Measurements from ENCODE around the gene GTSF1L.

Gene GTSF1L

GRCh38 chr20:43752561-43753301, 25.9 kb upstream of the GTSF1L start:
- DNase-seq (ENCODE audit: low read depth in 2 of 2): peak; percentile 87 to 94

GRCh38 chr20:43752051-43752360, 25.2 kb upstream of the GTSF1L start:
- no peak for DNase-seq (ENCODE audit: low read depth in 2 of 2)
- no peak for TF ChIP-seq CTCF (IDR thresholded peaks at IDR 0.05; ENCODE audit: low read depth, low read length)
- H3K4me3 ChIP-seq (replicated peaks in 1 of 2; ENCODE audit: low read depth in 2 of 2, low read length in 2 of 2): no peak overlapping the region

More at GRCh38 chr20:43752561-43753301, 25.9 kb upstream of the GTSF1L start:
- no peak overlapping the region for H3K4me3 ChIP-seq (replicated peaks in 1 of 2; ENCODE audit: low read depth in 2 of 2, low read length in 2 of 2)
- no peak for TF ChIP-seq CTCF (IDR thresholded peaks at IDR 0.05; ENCODE audit: low read depth, low read length)

GRCh38 chr20:43751167-43752050, 24.6 kb upstream of the GTSF1L start:
- no peak overlapping the region for H3K4me3 ChIP-seq (replicated peaks in 1 of 2; ENCODE audit: low read depth in 2 of 2, low read length in 2 of 2)
- no peak for TF ChIP-seq CTCF (IDR thresholded peaks at IDR 0.05; ENCODE audit: low read depth, low read length)
- DNase-seq (ENCODE audit: low read depth in 2 of 2): peak; percentile 71 to 94

GRCh38 chr20:43750774-43751166, 24.0 kb upstream of the GTSF1L start:
- no peak for TF ChIP-seq CTCF (IDR thresholded peaks at IDR 0.05; ENCODE audit: low read depth, low read length)
- no peak for DNase-seq (ENCODE audit: low read depth in 2 of 2)
- no peak overlapping the region for H3K4me3 ChIP-seq (replicated peaks in 1 of 2; ENCODE audit: low read depth in 2 of 2, low read length in 2 of 2)

DNA sequence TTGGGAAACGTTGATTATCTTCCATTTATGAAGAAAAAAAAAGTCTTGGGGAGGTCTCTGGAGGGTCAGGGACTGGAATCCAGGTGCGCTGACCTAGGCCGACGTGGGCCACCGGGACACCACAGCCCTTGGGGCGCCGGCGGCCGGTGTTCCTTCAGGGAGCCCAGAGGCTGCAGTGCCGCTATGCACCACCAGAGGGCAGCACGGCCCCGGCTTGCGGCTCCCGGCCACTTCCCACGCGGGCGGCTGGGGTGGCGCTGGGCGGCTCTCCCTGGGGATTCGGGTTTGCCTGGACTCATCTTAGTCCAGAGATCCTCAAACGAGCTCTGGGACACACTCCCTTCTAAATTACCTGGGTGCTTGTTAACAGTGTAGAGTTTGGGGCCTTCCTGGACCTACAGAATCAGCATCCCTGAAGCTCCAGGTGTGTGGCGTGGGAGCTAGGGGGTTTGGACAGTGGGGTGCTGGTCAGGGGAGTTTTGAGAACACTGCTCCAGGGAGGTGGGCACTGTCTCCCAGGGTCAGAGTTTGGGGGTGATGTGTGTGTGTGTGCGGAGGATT, 23.0 kb upstream of the GTSF1L start:
- TF ChIP-seq CTCF (IDR thresholded peaks at IDR 0.05; ENCODE audit: low read depth, low read length): peak; percentile 86
- peak; percentile 54 to 66 for DNase-seq (ENCODE audit: low read depth in 2 of 2)
- no peak overlapping the region for H3K4me3 ChIP-seq (replicated peaks in 1 of 2; ENCODE audit: low read depth in 2 of 2, low read length in 2 of 2)

DNA sequence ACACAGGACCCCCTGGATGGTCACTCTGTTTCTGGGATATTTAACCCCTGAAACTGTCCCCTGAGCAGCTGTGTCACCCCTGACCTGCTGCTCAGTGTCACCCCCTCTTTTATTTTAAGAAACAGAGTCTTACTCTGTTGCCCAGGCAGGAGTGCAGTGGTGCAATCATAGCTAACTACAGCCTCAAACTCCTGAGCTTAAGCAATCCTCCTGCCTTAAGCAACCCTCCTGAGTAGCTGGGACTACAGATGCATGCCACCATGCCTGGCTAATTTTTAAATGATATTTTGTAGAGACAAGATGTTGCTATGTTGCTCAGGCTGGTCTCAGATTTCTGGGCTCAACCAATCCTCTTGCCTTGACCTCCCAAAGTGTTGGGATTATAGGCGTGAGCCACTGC, 21.5 kb upstream of the GTSF1L start:
- no peak overlapping the region for H3K4me3 ChIP-seq (replicated peaks in 1 of 2; ENCODE audit: low read depth in 2 of 2, low read length in 2 of 2)
- TF ChIP-seq CTCF (IDR thresholded peaks at IDR 0.05; ENCODE audit: low read depth, low read length): no peak
- DNase-seq (ENCODE audit: low read depth in 2 of 2): peak in 1 of 2 donors; percentile 62
